Gastroesophageal sphincter (tissue), 4 donors: ENCODE measurements around the gene COX10. TPM values are rescaled to one million over a fixed set of nuclear protein-coding genes. Genes with fewer than 3 reads are reported as not detected.

Experiments
- ATAC-seq: fragments of 150-250 bp; one replicate; pipeline ENCODE4 v1.9.1; 2016; ENCODE audit warnings: mild to moderate bottlenecking, moderate library complexity
- H3K27ac ChIP-seq, 4 donors: fragments of 200-600 bp; sonication (generic) in 3 of 4; 1 replicate in 3 of 4; 2 replicates in 1 of 4; pipeline ENCODE4 v1.5.1; 2016 to 2019
- H3K27me3 ChIP-seq: fragments of 200-600 bp; sonication (generic); one replicate; pipeline ENCODE4 v1.5.1; 2019
- H3K36me3 ChIP-seq, 2 donors: fragments of 200-600 bp; sonication (generic); one replicate each; pipeline ENCODE4 v1.5.1; 2019; ENCODE audit warnings: control low read depth in 1 of 2
- H3K4me1 ChIP-seq, 3 donors: fragments of 200-600 bp; sonication (generic); 1 replicate in 2 of 3; 2 replicates in 1 of 3; pipeline ENCODE4 v1.5.1; 2016 to 2019; ENCODE audit warnings: control low read depth in 2 of 3
- H3K4me3 ChIP-seq, 2 donors: fragments of 200-600 bp; sonication (generic); one replicate each; pipeline ENCODE4 v1.5.1; 2019; ENCODE audit warnings: mild to moderate bottlenecking in 1 of 2, moderate library complexity in 1 of 2
- H3K9me3 ChIP-seq, 3 donors: fragments of 200-600 bp; sonication (generic); one replicate each; pipeline ENCODE4 v1.5.1; 2017 to 2019; ENCODE audit warnings: control low read depth in 2 of 3
- CTCF ChIP-seq, 4 experiments: fragments of 200-600 bp in 2 of 4; fragments of 450-650 bp in 2 of 4; sonication (generic) in 1 of 4; IDR thresholded peaks; one replicate each; pipeline ENCODE4 v1.5.1; 2017 to 2019; ENCODE audit warnings: antibody characterized with exemption in 4 of 4, mild to moderate bottlenecking in 2 of 4, moderate library complexity in 2 of 4
- EP300 ChIP-seq: sonication (generic); formaldehyde crosslinking; IDR thresholded peaks from one replicate; pipeline ENCODE4 v1.6.1; 2017; ENCODE audit warnings: antibody characterized with exemption, mild to moderate bottlenecking
- POLR2A ChIP-seq, 2 donors: fragments of 450-650 bp; IDR thresholded peaks; one replicate each; pipeline ENCODE4 v1.6.1; 2017; ENCODE audit warnings: antibody characterized with exemption in 2 of 2, mild to moderate bottlenecking in 2 of 2, moderate library complexity in 1 of 2
- POLR2AphosphoS5 ChIP-seq: sonication (generic); formaldehyde crosslinking; IDR thresholded peaks from one replicate; pipeline ENCODE4 v1.6.1; 2017; ENCODE audit warnings: antibody characterized with exemption
- WGBS, 2 donors: methylation state at CpG; one replicate each; pipeline ENCODE4 v1.1.5; 2018; ENCODE audit warnings: low coverage in 1 of 2; 5-methylcytosine and 5-hydroxymethylcytosine counted together
- total RNA-seq, 4 donors: library from RNA; depleted of rRNA; stranded (reverse); fragments of >200 nt; gene quantifications; one replicate each; pipeline ENCODE4 v1.1.0, GENCODE V29; 2016

The COX10 gene
- total RNA-seq, 4 donors from 2014 or later: 20.3 to 30.0 (median 26.5) TPM

- TF ChIP-seq POLR2AphosphoS5 (no peak), EP300 (no peak), POLR2A (IDR thresholded peaks at IDR 0.05) (no peak), CTCF (IDR thresholded peaks at IDR 0.05) (no peak)
- no peak for ATAC-seq
- WGBS, 2 donors: 69 to 95% methylated on average over 4 to 10 of the region's 10 CpGs
Measured at GRCh38 chr17:14202388-14203166, 133.3 kb downstream of the COX10 start.

GRCh38 chr17:14203388-14203787, 134.1 kb downstream of the COX10 start:
- ATAC-seq: no peak
- H3K27ac ChIP-seq: no peak overlapping the region
- no peaks in the 10 kb centered on the region for H3K27me3 ChIP-seq
- TF ChIP-seq CTCF (IDR thresholded peaks at IDR 0.05) (no peak), EP300 (no peak), POLR2AphosphoS5 (no peak), POLR2A (IDR thresholded peaks at IDR 0.05) (no peak)
- no peak overlapping the region for H3K4me3 ChIP-seq
- 70 to 95% methylated on average over 3 of the region's 3 CpGs for WGBS, 2 donors
- H3K4me1 ChIP-seq: no peaks in the 10 kb centered on the region
- H3K9me3 ChIP-seq: no peaks in the 10 kb centered on the region
- peaks cover 0 to 44% of the 10 kb centered on the region in 2 donors for H3K36me3 ChIP-seq

More at GRCh38 chr17:14202388-14203166, 133.3 kb downstream of the COX10 start:
- Histone ChIP-seq H3K27ac (no peak overlapping the region), H3K4me1 (no peaks in the 10 kb centered on the region), H3K9me3 (no peaks in the 10 kb centered on the region), H3K36me3 (peaks cover 0 to 42% of the 10 kb centered on the region in 2 donors), H3K4me3 (no peak overlapping the region), H3K27me3 (no peaks in the 10 kb centered on the region)

GRCh38 chr17:14204084-14204483, 134.8 kb downstream of the COX10 start:
- 62 to 90% methylated on average over 4 to 5 of the region's 5 CpGs for WGBS, 2 donors
- no peak for TF ChIP-seq EP300
- TF ChIP-seq POLR2A (IDR thresholded peaks at IDR 0.05): no peak
- no peak for TF ChIP-seq CTCF (IDR thresholded peaks at IDR 0.05)
- TF ChIP-seq POLR2AphosphoS5: no peak
- Histone ChIP-seq H3K36me3 (peaks cover 0 to 49% of the 10 kb centered on the region in 2 donors), H3K9me3 (no peaks in the 10 kb centered on the region), H3K4me1 (no peaks in the 10 kb centered on the region), H3K4me3 (no peak overlapping the region), H3K27me3 (no peaks in the 10 kb centered on the region), H3K27ac (no peak overlapping the region)
- ATAC-seq: no peak

DNA sequence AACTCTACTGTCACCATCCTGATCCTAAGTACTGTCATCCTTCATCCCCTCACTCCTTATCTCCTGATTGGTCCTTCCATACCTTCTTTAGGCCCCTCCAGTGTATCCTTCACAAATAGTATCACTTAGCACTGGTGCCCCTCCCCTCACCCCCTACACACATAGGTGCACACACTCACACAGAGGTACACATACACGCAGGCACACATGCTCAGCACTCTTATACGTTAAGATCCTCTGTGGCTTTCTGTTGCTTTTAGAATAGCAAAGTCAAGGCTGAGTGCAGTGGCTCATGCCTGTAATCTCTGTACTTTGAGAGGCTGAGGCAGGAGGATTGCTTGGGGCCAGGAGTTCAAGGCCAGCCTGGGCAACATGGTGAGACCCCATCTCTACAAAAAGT, 135.2 kb downstream of the COX10 start:
- Histone ChIP-seq H3K27me3 (no peaks in the 10 kb centered on the region), H3K4me1 (no peaks in the 10 kb centered on the region), H3K27ac (no peak overlapping the region), H3K9me3 (no peaks in the 10 kb centered on the region), H3K4me3 (no peak overlapping the region), H3K36me3 (peaks cover 0 to 54% of the 10 kb centered on the region in 2 donors)
- TF ChIP-seq POLR2A (IDR thresholded peaks at IDR 0.05) (no peak), EP300 (no peak), CTCF (IDR thresholded peaks at IDR 0.05) (no peak), POLR2AphosphoS5 (no peak)
- WGBS, 2 donors: 83% methylated on average over 2 of the region's 2 CpGs; no CpG with 5 or more reads in 1 of the 2 donors
- no peak for ATAC-seq

GRCh38 chr17:14205380-14205779, 136.1 kb downstream of the COX10 start:
- no peak for ATAC-seq
- H3K36me3 ChIP-seq: peaks cover 0 to 59% of the 10 kb centered on the region in 2 donors
- TF ChIP-seq EP300 (no peak), POLR2A (IDR thresholded peaks at IDR 0.05) (no peak), CTCF (IDR thresholded peaks at IDR 0.05) (no peak), POLR2AphosphoS5 (no peak)
- WGBS, 2 donors: 100% methylated on average over 5 of the region's 10 CpGs; no CpG with 5 or more reads in 1 of the 2 donors
- no peaks in the 10 kb centered on the region for H3K4me1 ChIP-seq
- H3K4me3 ChIP-seq: no peak overlapping the region
- H3K9me3 ChIP-seq: no peaks in the 10 kb centered on the region
- no peaks in the 10 kb centered on the region for H3K27me3 ChIP-seq
- H3K27ac ChIP-seq: no peak overlapping the region
